ENCODE results near the gene LIMS2.

Gene LIMS2

GRCh38 chr2:127608061-127609030, 67.0 kb downstream of the LIMS2 start:
- no peak for DNase-seq (ENCODE audit: extremely low read depth in 1 of 2, low read depth in 1 of 2)

GRCh38 chr2:127607399-127607908, 67.9 kb downstream of the LIMS2 start:
- DNase-seq (ENCODE audit: extremely low read depth in 1 of 2, low read depth in 1 of 2): no peak

GRCh38 chr2:127606625-127607398, 68.5 kb downstream of the LIMS2 start:
- no peak for DNase-seq (ENCODE audit: extremely low read depth in 1 of 2, low read depth in 1 of 2)

- DNase-seq (ENCODE audit: extremely low read depth in 1 of 2, low read depth in 1 of 2): no peak
Observed at GRCh38 chr2:127605691-127606263, 69.6 kb downstream of the LIMS2 start.

- DNase-seq (ENCODE audit: extremely low read depth in 1 of 2, low read depth in 1 of 2): no peak
Observed at GRCh38 chr2:127604986-127605385, 70.3 kb downstream of the LIMS2 start.

- no peak for DNase-seq (ENCODE audit: extremely low read depth in 1 of 2, low read depth in 1 of 2)
Observed at GRCh38 chr2:127599211-127599610, 76.1 kb downstream of the LIMS2 start.

GRCh38 chr2:127598711-127599110, 76.6 kb downstream of the LIMS2 start:
- DNase-seq (ENCODE audit: extremely low read depth in 1 of 2, low read depth in 1 of 2): no peak

GRCh38 chr2:127597984-127598380, 77.3 kb downstream of the LIMS2 start:
- no peak for DNase-seq (ENCODE audit: extremely low read depth in 1 of 2, low read depth in 1 of 2)

- DNase-seq (ENCODE audit: extremely low read depth in 1 of 2, low read depth in 1 of 2): no peak
Observed at GRCh38 chr2:127597046-127597983, 78.0 kb downstream of the LIMS2 start.

GRCh38 chr2:127596311-127597045, 78.9 kb downstream of the LIMS2 start:
- DNase-seq (ENCODE audit: extremely low read depth in 1 of 2, low read depth in 1 of 2): no peak

- no peak for DNase-seq (ENCODE audit: extremely low read depth in 1 of 2, low read depth in 1 of 2)
Observed at GRCh38 chr2:127594116-127594591, 81.2 kb downstream of the LIMS2 start.

GRCh38 chr2:127593228-127594115, 81.9 kb downstream of the LIMS2 start:
- no peak for DNase-seq (ENCODE audit: extremely low read depth in 1 of 2, low read depth in 1 of 2)

GRCh38 chr2:127592761-127593227, 82.5 kb downstream of the LIMS2 start:
- no peak for DNase-seq (ENCODE audit: extremely low read depth in 1 of 2, low read depth in 1 of 2)

GRCh38 chr2:127591221-127591923, 84.0 kb downstream of the LIMS2 start:
- peak; percentile 27 to 31 for DNase-seq (ENCODE audit: extremely low read depth in 1 of 2, low read depth in 1 of 2)

GRCh38 chr2:127590386-127591190, 84.7 kb downstream of the LIMS2 start:
- no peak for DNase-seq (ENCODE audit: extremely low read depth in 1 of 2, low read depth in 1 of 2)

GRCh38 chr2:127589841-127590240, 85.5 kb downstream of the LIMS2 start:
- DNase-seq (ENCODE audit: extremely low read depth in 1 of 2, low read depth in 1 of 2): no peak

GRCh38 chr2:127589358-127589757, 86.0 kb downstream of the LIMS2 start:
- DNase-seq (ENCODE audit: extremely low read depth in 1 of 2, low read depth in 1 of 2): no peak

Data from activated CD8-positive, alpha-beta memory T cell treated with anti-CD3 and anti-CD28 coated beads for 1 hour (primary cell).